Lower leg skin (tissue), 3 donors: ENCODE measurements around the gene LMOD2.

Source experiments
- POLR2A ChIP-seq, 2 donors: fragments of 450-650 bp; IDR thresholded peaks; one replicate each; pipeline ENCODE4 v1.6.1; 2016 to 2017; ENCODE audit warnings: antibody characterized with exemption in 2 of 2, mild to moderate bottlenecking in 1 of 2, moderate library complexity in 1 of 2
- TF ChIP-seq, protein P1 (sequence below), 3 donors: fragments of 450-650 bp; IDR thresholded peaks; one replicate each; pipeline ENCODE4 v1.5.1; 2016; ENCODE audit warnings: antibody characterized with exemption in 3 of 3, mild to moderate bottlenecking in 3 of 3, moderate library complexity in 2 of 3

DNA sequence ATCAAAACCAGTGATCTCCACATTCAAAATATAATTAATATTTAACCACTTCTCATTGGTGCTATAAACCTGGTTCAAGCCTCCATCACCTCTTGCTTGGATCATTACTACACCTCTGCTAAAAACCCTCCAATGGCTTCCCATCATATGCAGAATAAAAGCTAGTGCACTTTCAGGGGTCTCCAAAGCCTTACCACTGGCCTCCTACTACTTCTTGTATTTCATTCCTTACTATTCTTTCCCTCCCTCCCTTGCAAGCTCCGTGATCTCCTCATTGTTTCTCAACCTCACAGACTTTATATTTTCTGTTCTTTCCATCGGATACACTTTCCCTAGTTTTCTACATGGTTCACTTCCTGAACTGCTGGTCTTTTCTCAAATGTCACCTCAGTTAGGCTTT is 31.5 kb downstream of the LMOD2 start:
- TF ChIP-seq, protein P1, sequence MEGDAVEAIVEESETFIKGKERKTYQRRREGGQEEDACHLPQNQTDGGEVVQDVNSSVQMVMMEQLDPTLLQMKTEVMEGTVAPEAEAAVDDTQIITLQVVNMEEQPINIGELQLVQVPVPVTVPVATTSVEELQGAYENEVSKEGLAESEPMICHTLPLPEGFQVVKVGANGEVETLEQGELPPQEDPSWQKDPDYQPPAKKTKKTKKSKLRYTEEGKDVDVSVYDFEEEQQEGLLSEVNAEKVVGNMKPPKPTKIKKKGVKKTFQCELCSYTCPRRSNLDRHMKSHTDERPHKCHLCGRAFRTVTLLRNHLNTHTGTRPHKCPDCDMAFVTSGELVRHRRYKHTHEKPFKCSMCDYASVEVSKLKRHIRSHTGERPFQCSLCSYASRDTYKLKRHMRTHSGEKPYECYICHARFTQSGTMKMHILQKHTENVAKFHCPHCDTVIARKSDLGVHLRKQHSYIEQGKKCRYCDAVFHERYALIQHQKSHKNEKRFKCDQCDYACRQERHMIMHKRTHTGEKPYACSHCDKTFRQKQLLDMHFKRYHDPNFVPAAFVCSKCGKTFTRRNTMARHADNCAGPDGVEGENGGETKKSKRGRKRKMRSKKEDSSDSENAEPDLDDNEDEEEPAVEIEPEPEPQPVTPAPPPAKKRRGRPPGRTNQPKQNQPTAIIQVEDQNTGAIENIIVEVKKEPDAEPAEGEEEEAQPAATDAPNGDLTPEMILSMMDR (IDR thresholded peaks at IDR 0.05) = no peak
- TF ChIP-seq POLR2A (IDR thresholded peaks at IDR 0.05) = no peak
